Activated CD4-positive, alpha-beta T cell treated with anti-CD3 and anti-CD28 coated beads, Interleukin-2, amount 50 U/mL, for 4 hours (primary cell): ENCODE data around the gene DCLK2.

Experiments
- DNase-seq, 2 experiments: peaks; one replicate each; pipeline ENCODE4 v3.0.0-alpha.2; 2020

DCLK2 gene

GRCh38 chr4:150212485-150212884 is 134.2 kb downstream of the DCLK2 start:
- DNase-seq: no peak

- DNase-seq: no peak
These were observed 134.7 kb downstream of the DCLK2 start for GRCh38 chr4:150212927-150213326.

DNA sequence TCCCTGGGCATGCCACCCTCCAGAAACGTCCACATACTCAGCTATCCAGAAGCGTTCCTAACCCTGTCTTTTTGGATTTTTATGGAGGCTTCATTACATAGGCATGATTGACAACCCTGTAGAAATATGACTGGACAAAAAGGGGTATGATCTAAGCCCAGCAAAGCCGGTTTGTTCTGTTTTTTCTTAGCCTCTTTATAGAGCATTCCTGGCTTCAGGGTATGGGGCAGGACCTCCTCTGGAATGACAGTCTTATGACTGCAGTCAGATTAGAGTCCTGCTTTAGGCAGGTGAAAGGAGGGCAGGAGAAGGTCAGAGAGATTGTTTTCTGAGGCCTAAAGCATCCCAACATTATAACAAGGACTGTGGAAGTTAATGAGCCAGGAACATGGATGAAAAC is 137.4 kb downstream of the DCLK2 start:
- DNase-seq: no peak

DNA sequence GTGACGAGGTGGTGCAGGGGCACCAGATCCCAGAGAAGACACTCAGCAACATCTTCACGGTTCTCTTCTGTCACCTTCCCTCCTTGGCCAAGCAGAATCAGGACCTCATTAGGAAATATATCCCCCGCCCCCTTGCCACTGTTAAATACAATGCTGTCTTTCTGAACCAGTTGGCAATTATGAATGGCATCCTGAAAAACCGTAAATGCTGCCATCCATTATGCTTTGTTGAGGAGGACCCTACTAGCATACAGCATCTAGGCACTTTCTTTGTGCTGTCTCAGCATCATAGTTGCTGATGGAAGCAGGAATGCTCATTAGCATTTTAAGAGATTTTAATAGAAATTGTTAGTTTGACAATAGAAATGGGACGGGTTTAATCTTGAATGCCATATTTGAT is 138.5 kb downstream of the DCLK2 start:
- no peak for DNase-seq

DNA sequence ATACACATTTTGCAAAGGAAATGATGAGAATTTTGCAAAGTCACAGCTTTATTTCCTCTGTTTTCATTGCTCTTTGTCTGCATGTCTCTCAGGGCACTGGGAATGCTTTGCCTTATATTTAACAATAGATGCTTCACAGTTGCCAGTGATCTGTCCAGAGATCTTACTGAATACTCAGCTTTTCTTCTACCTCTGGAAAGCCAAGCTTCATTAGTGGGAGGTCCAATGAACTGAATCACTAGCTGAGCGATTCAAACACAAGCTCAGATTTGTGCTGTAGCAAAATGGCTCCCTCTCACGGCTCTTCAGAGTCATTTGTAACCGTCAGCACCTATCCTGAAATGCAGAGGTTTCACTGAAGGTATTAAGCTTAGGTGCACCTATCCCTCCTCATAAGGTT is 138.9 kb downstream of the DCLK2 start:
- DNase-seq: no peak

GRCh38 chr4:150217808-150218207 is 139.6 kb downstream of the DCLK2 start:
- no peak for DNase-seq

DNA sequence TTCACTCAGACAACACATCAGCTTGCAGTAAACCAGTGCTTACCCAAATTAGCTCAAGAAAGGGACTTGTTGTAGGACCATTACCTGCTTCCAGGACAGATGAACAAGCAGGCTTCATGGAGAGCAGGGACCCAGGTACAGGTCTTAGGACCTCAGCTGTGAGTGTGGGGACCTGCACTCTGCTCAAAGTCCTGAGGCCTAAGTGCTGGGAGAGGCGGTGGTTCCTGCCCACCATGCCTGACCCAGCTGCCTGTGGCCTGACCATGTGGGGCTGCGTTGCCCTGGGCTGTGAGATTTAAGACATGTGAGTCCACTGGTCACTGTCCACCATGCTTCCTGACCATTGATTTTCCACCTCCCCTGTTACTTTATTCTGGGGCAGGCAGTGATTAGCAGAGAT is 140.2 kb downstream of the DCLK2 start:
- DNase-seq: no peak

DNA sequence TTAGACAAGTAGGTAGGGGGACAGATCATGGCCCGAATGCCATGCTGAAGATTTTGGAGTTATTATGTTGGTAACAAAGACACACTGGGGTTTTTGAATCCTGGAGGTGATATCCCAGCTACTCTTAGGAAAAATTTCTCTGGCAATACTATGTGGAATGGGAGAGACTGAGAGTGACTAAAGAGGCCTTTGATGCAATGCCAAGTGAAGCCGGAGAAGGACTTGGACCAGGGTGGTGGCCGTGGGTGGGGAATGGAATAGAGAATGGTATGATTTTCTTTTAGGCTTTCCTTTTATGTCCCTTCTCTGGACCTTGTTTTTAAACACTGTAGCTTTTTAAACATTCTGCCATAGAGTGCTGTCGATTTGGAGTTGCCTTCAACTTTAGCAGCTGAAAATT is 141.6 kb downstream of the DCLK2 start:
- DNase-seq: no peak

- DNase-seq: no peak
These were observed 146.8 kb downstream of the DCLK2 start for GRCh38 chr4:150224896-150225591.

- DNase-seq: no peak
These were observed 151.3 kb downstream of the DCLK2 start for GRCh38 chr4:150229520-150229919.

GRCh38 chr4:150230561-150230960 is 152.3 kb downstream of the DCLK2 start:
- no peak for DNase-seq

DNA sequence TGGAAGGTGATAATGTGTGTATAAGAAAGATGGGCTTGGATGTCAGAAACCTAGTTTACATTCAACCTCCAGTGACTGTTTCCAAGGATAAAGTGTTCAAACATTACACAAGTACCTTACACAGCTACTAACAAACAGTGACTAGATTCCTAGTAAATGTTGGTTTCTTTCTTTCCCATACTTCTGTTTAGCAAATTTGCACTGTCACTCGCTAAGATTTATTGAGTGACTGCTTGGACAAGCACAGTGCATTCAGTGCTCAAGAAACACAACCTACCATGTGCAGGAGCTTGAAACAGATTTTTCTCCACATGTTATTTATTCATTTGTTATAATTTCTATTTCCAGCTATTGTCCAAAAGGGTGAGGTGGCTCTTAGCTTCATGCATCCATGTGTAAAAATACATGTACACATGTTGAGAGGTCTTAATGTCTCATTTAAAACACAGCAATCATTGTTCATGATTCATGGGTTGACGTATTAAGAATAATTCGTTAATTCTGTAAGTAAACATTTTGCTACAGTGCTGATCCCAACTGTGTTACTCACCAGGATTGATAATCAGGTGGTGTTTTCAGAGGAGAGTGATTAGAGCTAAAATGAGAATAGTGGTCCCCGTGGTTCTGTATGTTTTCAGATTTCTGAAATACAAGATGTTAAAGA is 153.0 kb downstream of the DCLK2 start:
- no peak for DNase-seq

DNA sequence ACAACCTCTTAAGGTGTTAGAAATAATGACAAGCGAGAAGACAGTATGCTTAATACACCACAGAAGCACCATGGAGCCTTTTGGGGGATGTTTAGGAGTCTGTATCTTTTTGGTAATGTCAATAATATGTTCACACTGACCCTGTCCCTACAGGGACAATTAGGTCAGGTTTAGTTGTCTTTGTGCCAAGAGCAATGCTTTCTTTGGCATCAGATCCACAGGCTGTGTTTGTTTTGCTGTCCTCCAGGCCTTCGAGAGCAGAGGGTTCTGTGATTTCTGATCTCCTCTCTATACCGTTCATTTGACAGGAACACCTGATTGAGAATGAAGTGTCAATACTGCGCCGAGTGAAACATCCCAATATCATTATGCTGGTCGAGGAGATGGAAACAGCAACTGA is 153.8 kb downstream of the DCLK2 start:
- DNase-seq: no peak

- no peak for DNase-seq
These were observed 156.0 kb downstream of the DCLK2 start for GRCh38 chr4:150234246-150234645.

GRCh38 chr4:150235317-150235716 is 157.1 kb downstream of the DCLK2 start:
- DNase-seq: no peak

GRCh38 chr4:150235808-150236271 is 157.6 kb downstream of the DCLK2 start:
- DNase-seq: no peak

DNA sequence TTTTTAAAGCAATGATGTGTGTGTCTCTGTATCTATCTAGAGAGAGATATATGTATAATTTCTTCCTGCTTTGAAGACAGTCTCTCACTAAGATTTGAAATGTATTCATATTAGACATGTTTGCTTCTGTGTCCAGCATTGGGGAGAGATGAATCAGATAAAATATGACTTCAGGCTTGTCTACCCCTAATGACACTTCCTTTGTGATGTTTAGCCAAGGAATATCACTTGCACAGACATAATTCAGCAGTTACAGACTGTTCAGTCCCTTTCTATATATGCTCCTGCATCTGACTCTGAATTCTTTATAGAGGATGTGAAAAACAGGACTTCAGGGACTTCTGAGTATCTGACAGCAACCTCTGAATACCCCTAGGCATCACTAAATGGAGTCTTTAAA is 158.4 kb downstream of the DCLK2 start:
- DNase-seq: no peak

GRCh38 chr4:150237110-150237872 is 159.0 kb downstream of the DCLK2 start:
- DNase-seq: no peak

GRCh38 chr4:150238591-150238990 is 160.3 kb downstream of the DCLK2 start:
- DNase-seq: no peak

DNA sequence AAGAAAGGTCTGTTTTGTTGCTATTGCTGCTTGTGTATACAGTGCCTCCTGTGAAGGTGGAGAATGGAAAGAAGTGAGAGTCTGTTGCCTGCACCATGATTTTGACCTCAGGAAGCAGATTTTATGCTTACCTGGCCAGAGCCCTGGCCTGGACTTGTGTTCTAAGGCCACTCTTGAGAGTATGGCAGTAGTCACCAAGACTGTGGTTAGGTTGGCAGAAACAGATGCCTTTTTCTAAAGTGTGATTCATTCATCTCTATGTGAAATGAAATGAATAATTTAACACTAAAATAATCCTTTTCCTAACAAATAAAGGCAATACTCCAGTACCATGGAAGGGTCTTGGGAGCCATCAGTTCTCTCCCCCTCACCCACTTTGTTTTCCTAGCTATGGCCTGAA is 161.8 kb downstream of the DCLK2 start:
- DNase-seq: no peak

- no peak for DNase-seq
These were observed 164.7 kb downstream of the DCLK2 start for GRCh38 chr4:150242820-150243458.

- DNase-seq: no peak
These were observed 165.7 kb downstream of the DCLK2 start for GRCh38 chr4:150243932-150244331.

GRCh38 chr4:150244600-150244999 is 166.4 kb downstream of the DCLK2 start:
- no peak for DNase-seq
